HepG2 (cell line): ENCODE measurements around the gene PRELID1. TPM values are rescaled to one million over a fixed set of nuclear protein-coding genes. Genes with fewer than 3 reads are reported as not detected.

Source experiments
- ESRRA ChIP-seq: sonication (generic); formaldehyde crosslinking; IDR thresholded peaks from 2 replicates; pipeline ENCODE4 v1.5.1; 2020; ENCODE audit warnings: mild to moderate bottlenecking, low read depth, missing genetic modification reagents
- GABPA ChIP-seq, 2 experiments: IDR thresholded peaks; 2 replicates each; pipeline ENCODE4 v1.6.1; 2011 to 2016; ENCODE audit warnings: low read depth in 2 of 2, low read length in 1 of 2, missing biosample characterization in 1 of 2, missing genetic modification characterization in 1 of 2
- ISX ChIP-seq: sonication (generic); formaldehyde crosslinking; conservative IDR thresholded peaks from 2 replicates; pipeline ENCODE4 v1.5.0; 2020; ENCODE audit warnings: missing genetic modification reagents
- MLXIP ChIP-seq: sonication (generic); formaldehyde crosslinking; IDR thresholded peaks from 2 replicates; pipeline ENCODE4 v1.9.0; 2021; ENCODE audit warnings: missing genetic modification reagents, borderline replicate concordance
- MXI1 ChIP-seq: IDR thresholded peaks from 3 replicates; pipeline ENCODE4 v1.6.1; 2012; ENCODE audit warnings: low read depth, low read length, inconsistent platforms, borderline replicate concordance
- NAIF1 ChIP-seq: sonication (generic); formaldehyde crosslinking; IDR thresholded peaks from 2 replicates; pipeline ENCODE4 v1.5.0; 2020; ENCODE audit warnings: mild to moderate bottlenecking, missing genetic modification reagents, borderline replicate concordance
- NFIB ChIP-seq: sonication (generic); formaldehyde crosslinking; IDR thresholded peaks from 2 replicates; pipeline ENCODE4 v1.9.0; 2021; ENCODE audit warnings: missing genetic modification reagents, mild to moderate bottlenecking, borderline replicate concordance
- ZFP36L1 ChIP-seq: sonication (generic); formaldehyde crosslinking; IDR thresholded peaks from 2 replicates; pipeline ENCODE4 v1.8.0; 2022; ENCODE audit warnings: mild to moderate bottlenecking, missing genetic modification reagents, moderate library complexity
- ZHX2 ChIP-seq, 2 experiments: sonication (generic) in 1 of 2; formaldehyde crosslinking in 1 of 2; IDR thresholded peaks; 2 replicates each; pipeline versions ENCODE4 v1.6.1 to v1.9.0; 2014 to 2022; ENCODE audit warnings: antibody characterized with exemption in 1 of 2, borderline replicate concordance in 1 of 2, inconsistent platforms in 1 of 2, low read depth in 1 of 2, missing genetic modification reagents in 1 of 2
- ZNF10 ChIP-seq: sonication (generic); formaldehyde crosslinking; IDR thresholded peaks from 2 replicates; pipeline ENCODE4 v1.4.0; 2020; ENCODE audit warnings: mild to moderate bottlenecking, low read depth, missing genetic modification reagents, borderline replicate concordance
- ZNF275 ChIP-seq: sonication (generic); formaldehyde crosslinking; IDR thresholded peaks from 2 replicates; pipeline ENCODE4 v1.8.0; 2022; ENCODE audit warnings: missing genetic modification reagents, mild to moderate bottlenecking, inconsistent platforms, borderline replicate concordance
- ZNF382 ChIP-seq: sonication (generic); formaldehyde crosslinking; IDR thresholded peaks from 2 replicates; pipeline ENCODE4 v1.5.0; 2020; ENCODE audit warnings: missing genetic modification reagents, mild to moderate bottlenecking, borderline replicate concordance
- ZNF496 ChIP-seq: sonication (generic); formaldehyde crosslinking; IDR thresholded peaks from 2 replicates; pipeline ENCODE4 v1.8.1; 2023; ENCODE audit warnings: mild to moderate bottlenecking, moderate library complexity, missing genetic modification reagents; ENCODE audit not compliant: insufficient replicate concordance
- ZNF616 ChIP-seq: sonication (generic); formaldehyde crosslinking; IDR thresholded peaks from 2 replicates; pipeline ENCODE4 v1.5.0; 2020; ENCODE audit warnings: low read depth, mild to moderate bottlenecking, missing genetic modification reagents
- ZNF749 ChIP-seq: sonication (generic); formaldehyde crosslinking; IDR thresholded peaks from 2 replicates; pipeline ENCODE4 v1.8.0; 2022; ENCODE audit warnings: mild to moderate bottlenecking, missing genetic modification reagents, moderate library complexity, borderline replicate concordance
- polyA plus RNA-seq, 8 experiments: library from polyadenylated mRNA; depleted of rRNA in 3 of 8; stranded (reverse) in 7 of 8; unstranded in 1 of 8; fragments of >200 nt; fragmentation: Illumina TruSeq in 4 of 8; extraction: Trizol in 4 of 8; gene quantifications; 2 replicates each; pipeline versions ENCODE4 v1.2.1 to v1.2.3, GENCODE V29; 2011 to 2016; ENCODE audit warnings: low read depth in 4 of 8, missing spikeins in 1 of 8, mixed read lengths in 1 of 8; ENCODE audit not compliant: insufficient read depth in 1 of 8
- total RNA-seq, 5 experiments: library from RNA; depleted of rRNA; stranded (reverse); fragments of >200 nt; fragmentation: Illumina TruSeq; extraction: Trizol; gene quantifications; 2 replicates each; pipeline ENCODE4 v1.2.3, GENCODE V29; 2016; ENCODE audit warnings: low read depth in 1 of 5

The PRELID1 gene
- total and polyA plus RNA-seq, 2 of the 13 experiments (the other 11 are each of a cell fraction or from before 2014, with no cell fraction given): 250 to 271 TPM

- TF ChIP-seq ZHX2 (IDR thresholded peaks at IDR 0.05; ENCODE audit: low read depth): no peak
- no peak for TF ChIP-seq ZHX2 (CRISPR knock-in tag; IDR thresholded peaks at IDR 0.05; ENCODE audit: borderline replicate concordance)
- no peak; the same call in 1 of the 2 replicates for TF ChIP-seq ZNF749 (CRISPR knock-in tag)
- no peak for TF ChIP-seq ZNF382 (CRISPR knock-in tag)
- TF ChIP-seq MLXIP (CRISPR knock-in tag): no peak
- TF ChIP-seq ZNF275 (CRISPR knock-in tag): 0 out of 2 replicates have a peak, but pooled peaks have one; percentile 12
- TF ChIP-seq NFIB (CRISPR knock-in tag): no peak
- TF ChIP-seq ZNF496 (CRISPR knock-in tag): no peak
- no peak for TF ChIP-seq ESRRA (CRISPR knock-in tag)
- no peak for TF ChIP-seq ZNF10 (CRISPR knock-in tag)
- peak; percentile 99 for TF ChIP-seq MXI1
- no peak for TF ChIP-seq GABPA (IDR thresholded peaks at IDR 0.05; ENCODE audit: low read depth, low read length)
- TF ChIP-seq GABPA (CRISPR knock-in tag; IDR thresholded peaks at IDR 0.05; ENCODE audit: low read depth): no peak
- TF ChIP-seq ZFP36L1: no peak
- no peak for TF ChIP-seq ZNF616 (CRISPR knock-in tag)
- no peak for TF ChIP-seq NAIF1 (CRISPR knock-in tag)
- no peak for TF ChIP-seq ISX (CRISPR knock-in tag)
Observed at GRCh38 chr5:177311723-177312648, 8.4 kb downstream of the PRELID1 start, which contains the start of gene MXD3 (continued).
